T-helper 1 cell (primary cell): ENCODE results near the gene SLC1A4.
"Not testable (repeated sequence)": the region's sequence is repeated elsewhere in the genome, so short reads cannot be mapped to it uniquely, and the experiment has no call there.

ENCODE experiments used
- DNase-seq, 5 donors: peaks; one replicate each; pipeline ENCODE4 v3.0.0-alpha.2; 2012 to 2020
- total RNA-seq, 4 donors: gene quantifications; one replicate each; lab custom pipeline; 2026; lab: John Stamatoyannopoulos, UW

SLC1A4 gene
- 5.9 to 10.4 (median 7.7) reads per million in 4 donors for total RNA-seq

GRCh38 chr2:64989126-64989981 is at the start of gene SLC1A4:
Gene SLC1A4 (plus strand): TSS chr2:64989399. CDS start chr2:64989644, 245 bp downstream.
- peak; percentile 57 to 92 (median 64) for DNase-seq

- no peak for DNase-seq
Measured at GRCh38 chr2:64941143-64941542, 48.1 kb upstream of the SLC1A4 start.

DNA sequence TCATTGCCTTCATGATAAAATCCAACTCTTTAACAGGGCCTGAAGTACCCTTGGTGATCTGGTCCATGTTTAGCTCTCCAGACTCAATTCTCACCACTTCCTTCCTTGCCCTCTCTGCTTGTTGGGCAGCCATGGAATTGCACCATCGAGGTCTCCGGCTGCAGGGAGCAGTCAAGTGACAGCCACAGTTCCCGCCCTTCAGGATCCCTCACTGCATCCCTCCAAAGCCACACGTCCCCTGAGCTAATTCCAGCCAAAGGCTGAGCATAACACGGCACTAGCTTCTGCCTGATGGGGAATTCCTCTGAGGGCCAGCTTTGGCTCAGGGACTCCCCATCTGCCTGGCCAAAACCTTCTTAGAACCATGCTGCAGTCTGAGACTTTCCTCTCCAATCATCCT is 47.4 kb upstream of the SLC1A4 start:
- DNase-seq, result no peak

GRCh38 chr2:64942693-64943092 is 46.5 kb upstream of the SLC1A4 start:
- no peak for DNase-seq

GRCh38 chr2:64943387-64944150 is 45.6 kb upstream of the SLC1A4 start:
- DNase-seq, result no peak

GRCh38 chr2:64944484-64944883 is 44.7 kb upstream of the SLC1A4 start:
- no peak for DNase-seq

DNA sequence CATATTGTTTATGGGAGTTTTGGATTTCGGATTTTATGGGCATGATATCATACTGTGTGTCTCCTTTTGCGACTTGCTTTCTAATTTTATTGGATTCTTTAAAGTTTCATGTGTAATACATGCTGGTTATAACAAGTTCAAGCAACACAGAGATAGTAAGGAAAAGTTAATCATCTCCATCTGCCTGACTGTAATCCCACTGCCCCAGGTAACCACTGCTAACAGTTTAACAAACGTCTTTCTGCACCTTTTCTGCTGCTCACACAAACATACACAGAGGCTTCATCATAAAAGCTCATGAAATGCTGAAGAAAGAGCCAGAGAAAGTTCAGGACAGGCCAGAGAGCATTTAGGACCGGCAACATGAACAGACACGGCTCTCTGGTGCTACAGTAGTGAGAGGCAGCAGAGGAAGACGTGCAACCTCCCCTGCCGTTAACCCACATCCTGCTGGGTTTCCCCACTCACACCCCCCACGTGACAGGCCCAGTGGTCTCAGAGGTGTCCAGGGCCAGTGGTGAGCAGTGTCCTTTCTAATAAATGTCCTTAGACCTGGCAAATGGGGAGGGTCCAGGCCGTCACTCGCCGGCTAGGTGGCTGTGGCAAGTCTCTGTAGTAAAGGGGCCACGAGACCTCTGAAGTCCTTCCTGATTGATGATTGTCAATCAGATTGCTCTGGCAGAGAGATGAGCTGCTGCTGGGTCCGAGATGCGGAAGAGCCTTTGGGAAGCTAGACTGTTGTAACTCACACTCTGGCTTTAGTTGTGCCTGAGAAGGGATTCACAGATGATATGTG is 43.0 kb upstream of the SLC1A4 start:
- DNase-seq, result peak in 3 of 5 donors; percentile 9 to 91 (median 29)

GRCh38 chr2:64946769-64947247 is 42.4 kb upstream of the SLC1A4 start:
- no peak for DNase-seq

DNA sequence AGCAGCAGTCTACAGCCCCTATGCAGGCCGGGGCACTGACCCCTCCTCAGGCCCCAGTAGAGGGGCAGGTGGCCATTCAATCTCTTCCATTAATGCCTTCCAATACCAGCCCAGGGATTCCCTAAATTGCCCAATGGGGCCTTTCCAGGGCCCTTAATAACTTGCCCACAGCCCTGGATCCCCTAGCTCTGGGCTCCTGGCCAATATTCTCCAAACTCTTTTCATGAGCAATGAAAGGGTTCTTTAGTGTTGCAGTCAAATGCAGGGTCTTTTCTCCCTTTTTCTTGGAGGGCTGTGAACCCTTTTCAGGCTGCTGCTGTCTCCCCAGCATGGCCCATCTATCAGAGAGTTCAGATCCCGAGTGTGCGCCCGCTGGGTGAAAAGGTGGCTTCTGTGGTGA is 41.3 kb upstream of the SLC1A4 start:
- no peak for DNase-seq

DNA sequence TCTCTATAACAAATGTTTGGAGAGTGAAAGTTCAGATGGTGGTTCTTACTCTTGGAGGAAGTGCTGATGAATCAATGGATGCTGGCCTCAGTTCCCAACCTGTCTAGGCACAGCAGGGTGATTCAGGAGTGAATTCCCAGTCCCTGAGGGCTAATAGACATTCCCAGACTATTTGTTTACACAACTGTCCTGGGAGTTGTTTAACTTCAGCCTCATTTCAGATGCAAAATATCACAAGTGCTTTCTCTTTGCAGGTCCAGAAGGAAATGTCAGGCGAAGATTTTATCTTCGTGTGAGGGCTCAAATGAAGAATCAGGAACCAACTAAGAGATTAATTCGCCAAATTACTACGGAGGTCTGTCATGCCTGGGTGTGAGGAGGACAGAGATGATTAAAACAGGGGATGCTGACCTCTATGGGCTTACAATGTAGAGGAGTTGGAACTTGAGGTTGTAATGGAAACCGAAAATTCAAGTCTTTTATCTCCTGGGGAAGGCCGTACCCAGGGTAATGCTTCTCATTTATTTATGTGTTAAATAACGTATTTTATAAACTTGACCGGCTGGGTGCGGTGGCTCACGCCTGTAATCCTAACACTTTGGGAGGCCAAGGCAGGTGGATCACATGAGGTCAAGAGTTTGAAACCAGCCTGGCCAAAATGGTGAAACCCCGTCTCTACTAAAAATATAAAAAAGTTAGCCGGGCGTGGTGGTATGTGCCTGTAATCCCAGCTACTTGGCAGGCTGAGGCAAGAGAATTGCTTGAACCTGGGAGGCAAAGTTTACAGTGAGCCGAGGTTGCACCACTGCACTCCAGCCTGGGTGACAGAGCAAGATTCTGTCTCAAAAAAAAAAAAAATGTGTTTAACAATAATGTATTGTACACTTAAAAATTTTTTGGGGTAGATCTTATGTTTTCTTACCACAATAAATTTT is 38.7 kb upstream of the SLC1A4 start:
- DNase-seq, result no peak

DNA sequence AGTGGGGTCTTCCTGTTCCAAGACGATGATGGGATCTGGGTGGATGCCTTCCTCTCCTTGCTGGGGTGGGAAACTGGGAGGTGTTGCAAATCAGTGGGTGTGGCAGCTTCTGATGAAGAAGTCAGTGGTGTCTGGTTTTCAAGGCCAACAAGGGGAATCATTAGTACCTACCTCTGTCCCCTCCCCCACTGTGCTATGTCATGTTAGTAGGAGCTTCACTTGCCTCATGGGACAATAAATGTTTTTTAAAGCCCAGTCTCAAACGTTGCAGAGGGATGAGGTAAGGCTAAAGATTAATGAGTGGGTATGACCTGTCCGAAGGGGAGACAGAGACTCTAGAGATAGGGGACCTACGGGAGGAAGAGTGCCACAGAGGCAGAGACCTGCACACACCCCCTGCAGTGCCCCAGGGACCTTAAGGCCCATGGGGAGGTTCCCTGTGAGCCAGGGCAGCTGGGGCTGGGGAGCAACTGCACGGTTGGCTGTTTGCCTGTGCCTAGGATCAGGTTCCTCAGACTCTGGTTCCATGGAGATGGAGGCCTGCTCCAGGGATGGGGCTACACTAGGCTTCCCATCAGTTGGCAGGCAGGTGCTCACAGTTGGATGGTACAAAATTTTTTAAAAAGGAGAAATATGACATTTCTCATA is 37.8 kb upstream of the SLC1A4 start:
- DNase-seq, result no peak

DNA sequence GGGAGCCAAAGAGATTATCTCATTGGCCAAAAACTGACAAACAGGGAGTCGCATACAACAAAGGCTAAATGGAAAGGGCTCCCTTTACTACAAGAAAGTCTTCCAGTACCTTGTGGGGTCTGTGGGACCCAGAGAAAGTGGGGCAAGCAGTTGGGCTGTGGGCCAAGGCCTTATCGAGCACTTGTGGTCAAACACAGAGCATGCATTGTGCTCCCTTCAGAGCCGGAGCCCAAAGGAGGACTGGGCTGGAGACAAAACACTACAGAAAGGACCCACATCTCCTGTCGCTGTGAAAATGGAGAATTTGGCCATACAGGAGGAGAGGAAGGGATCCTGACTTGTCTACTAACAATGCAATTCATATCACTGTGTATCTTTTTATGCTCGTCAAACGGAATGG is 37.1 kb upstream of the SLC1A4 start:
- no peak for DNase-seq

DNA sequence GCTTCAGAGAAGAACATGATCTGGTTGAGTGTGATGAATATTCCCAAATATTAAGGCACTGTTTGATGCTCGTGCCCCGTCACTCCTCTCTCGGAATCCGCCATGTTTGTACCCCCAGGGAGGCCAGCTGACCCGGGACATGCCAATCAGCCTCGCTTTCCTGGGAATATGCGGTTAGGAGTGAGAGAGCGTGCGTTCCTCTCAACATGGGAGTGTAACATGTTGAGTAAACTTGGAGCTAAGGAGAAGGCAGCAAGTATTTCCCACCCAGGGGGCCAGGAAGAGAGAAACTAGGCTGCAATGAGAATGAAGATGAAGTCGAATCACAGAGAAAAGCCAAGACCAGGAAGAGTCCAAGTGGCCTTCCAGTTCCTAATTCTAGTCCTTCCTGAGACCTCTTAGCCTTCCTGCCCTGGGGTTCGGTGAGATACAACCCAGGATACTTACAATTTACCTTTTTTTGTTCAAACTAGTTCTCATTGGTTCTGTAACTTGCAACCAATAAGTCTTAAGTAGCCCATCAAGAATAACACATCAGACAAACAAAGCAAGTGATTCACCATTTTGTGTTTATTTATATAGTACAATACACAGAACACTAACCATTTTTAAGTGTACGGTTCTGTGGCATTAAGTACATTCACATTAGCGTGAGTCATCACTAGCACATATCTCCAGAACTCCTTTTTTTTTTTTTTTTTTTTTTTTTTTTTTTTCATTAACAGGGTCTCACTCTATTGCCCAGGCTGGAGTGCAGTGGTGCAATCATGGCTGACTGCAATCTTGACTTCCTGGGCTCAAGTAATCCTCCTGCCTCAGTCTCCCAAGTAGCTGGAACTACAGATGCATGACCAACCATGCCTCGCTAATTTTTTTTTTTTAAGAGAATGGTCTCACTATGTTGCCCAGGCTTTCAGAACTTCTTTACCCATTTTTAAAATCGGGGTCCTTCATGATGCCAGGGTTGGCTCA is 36.4 kb upstream of the SLC1A4 start:
- DNase-seq, result no peak

DNA sequence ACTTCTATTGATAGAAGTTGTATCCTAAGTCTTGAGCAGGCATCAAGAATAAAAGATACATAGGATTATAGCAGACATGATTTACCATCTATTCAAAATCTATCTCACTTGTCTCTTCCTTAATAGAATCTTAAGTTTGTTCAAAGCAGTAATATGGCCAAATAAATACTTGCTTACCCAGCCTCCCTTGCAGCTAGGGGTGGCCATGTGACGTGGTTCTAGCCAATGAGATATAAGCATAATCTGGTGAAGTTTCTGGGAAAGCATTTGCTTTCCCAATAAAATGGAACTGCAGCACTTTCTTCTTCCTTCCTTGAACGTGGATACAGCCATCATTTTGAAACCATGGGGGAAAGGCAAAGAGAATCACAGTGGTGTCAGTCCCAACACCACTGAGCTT is 33.7 kb upstream of the SLC1A4 start:
- DNase-seq, result no peak

GRCh38 chr2:64957109-64957903 is 31.9 kb upstream of the SLC1A4 start:
- no peak for DNase-seq

DNA sequence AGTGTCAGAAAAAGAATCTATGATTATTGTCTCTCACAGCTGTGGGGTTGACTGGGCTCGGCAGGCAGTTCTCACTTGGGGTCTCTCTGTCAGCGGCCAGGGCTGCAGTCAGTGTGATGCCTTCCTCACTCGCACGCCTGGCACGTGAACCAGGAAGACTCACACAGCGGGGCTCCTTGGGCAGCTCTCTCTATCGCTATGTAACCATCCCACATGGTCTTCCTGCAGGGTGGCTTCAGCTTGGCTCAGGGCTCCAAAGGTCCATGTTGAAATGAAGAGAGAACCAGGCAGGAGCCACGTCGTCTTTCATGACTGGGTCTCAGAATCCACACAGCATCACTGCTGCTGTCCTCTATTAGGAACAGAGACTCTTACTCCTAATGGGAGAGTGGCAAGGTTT is 30.6 kb upstream of the SLC1A4 start:
- no peak for DNase-seq

DNA sequence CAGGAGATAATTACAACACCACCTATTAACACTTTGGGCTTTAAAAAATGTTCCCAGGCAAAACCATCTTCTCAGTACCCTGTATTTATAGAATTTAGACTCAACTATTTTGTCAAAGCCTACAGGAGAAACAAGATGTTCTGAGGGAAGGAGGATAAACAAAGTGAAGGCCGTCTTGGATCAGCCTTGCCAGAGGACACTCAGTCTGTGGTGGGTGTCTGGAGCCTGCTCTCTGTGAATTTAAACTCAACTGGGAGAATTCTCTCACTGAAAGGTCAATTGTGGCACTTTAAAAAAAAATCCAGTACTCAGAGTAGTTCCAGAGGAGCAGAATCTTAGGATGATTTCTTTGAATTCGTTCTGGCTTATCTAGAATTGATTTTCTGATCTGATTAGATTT is 28.4 kb upstream of the SLC1A4 start:
- DNase-seq, result no peak

- DNase-seq, result not testable (repeated sequence)
Measured at GRCh38 chr2:64963138-64963537, 26.1 kb upstream of the SLC1A4 start.

DNA sequence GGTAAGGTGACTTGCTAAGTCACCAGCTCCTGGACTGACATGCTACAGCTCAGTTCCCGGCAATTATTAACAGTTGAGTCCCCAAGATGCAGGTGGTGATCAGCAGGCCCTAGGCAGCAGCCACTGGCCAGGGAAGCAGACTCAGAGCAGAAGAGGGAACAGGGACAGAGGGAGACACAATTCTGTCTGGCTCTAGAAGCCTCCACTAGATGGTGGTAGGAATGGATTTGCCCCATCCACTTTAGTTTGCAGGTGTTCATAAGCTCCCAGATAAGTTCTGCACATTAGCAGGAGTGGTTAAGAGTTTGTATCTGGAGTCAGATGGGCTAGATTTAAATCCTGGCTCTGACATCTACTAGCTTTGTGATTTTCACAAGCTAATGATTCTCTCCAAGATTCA is 25.5 kb upstream of the SLC1A4 start:
- no peak for DNase-seq
